GM12891 (cell line): ENCODE data around the gene DIP2B.
"Not testable (repeated sequence)": the region's sequence is repeated elsewhere in the genome, so short reads cannot be mapped to it uniquely, and the experiment has no call there.

Source experiments
- DNase-seq: peaks from one replicate; pipeline ENCODE4 v3.0.0; 2011; ENCODE audit warnings: low spot score; ENCODE audit not compliant: insufficient read length
- FAIRE-seq: peaks from 2 replicates; lab custom pipeline; 2011; peaks lifted over from hg19 to GRCh38; lab: Jason Lieb, UNC
- PAX5 ChIP-seq: IDR thresholded peaks from 2 replicates; pipeline ENCODE4 v1.6.1; 2011; ENCODE audit warnings: low read length, moderate library complexity, mild to moderate bottlenecking; ENCODE audit not compliant: insufficient read depth, severe bottlenecking
- POLR2A ChIP-seq: IDR thresholded peaks from 2 replicates; pipeline ENCODE4 v1.6.1; 2011; ENCODE audit warnings: low read depth, low read length, control low read depth
- POLR2AphosphoS5 ChIP-seq: IDR thresholded peaks from 2 replicates; pipeline ENCODE4 v1.6.1; 2011; ENCODE audit warnings: low read depth, low read length, control low read depth
- POU2F2 ChIP-seq: IDR thresholded peaks from 2 replicates; pipeline ENCODE4 v1.6.1; 2011; ENCODE audit warnings: low read depth, mild to moderate bottlenecking, control low read depth, low read length, moderate library complexity
- SPI1 ChIP-seq: IDR thresholded peaks from 2 replicates; pipeline ENCODE4 v1.6.1; 2011; ENCODE audit warnings: low read depth, low read length, control low read depth
- TAF1 ChIP-seq: IDR thresholded peaks from 2 replicates; pipeline ENCODE4 v1.6.1; 2011; ENCODE audit warnings: low read depth, low read length, control low read depth

DIP2B gene

DNA sequence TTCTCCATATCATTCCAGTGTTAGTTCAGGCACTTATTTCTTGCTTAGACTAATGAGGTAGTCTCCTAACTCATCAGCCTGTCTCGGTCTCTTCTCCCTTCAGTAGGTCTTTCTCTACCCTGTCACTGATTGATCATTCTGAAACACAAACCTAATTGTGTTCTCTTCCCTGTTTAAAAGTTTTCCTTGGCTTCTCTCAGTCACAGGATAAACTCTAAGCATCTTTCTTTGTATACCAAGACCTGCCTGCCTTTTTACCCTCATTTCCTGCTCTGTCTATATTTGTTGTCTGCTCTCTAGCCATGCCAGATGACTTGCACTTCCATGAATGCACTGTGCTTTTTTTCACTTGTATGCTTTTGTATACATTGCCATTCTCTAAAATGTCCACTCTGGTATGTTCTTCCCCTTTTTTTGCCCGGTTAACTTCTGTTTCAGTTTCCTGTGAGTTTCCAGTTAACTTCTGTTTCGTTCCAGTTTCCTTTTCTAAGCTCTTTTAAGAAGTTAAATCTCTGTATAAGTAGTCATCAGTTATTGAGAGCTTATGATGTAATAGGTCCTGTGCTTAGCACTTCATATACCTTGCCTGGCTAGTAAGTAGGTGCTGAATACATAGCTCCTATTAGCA, 12.8 kb downstream of the DIP2B start:
- TF ChIP-seq POU2F2: no peak
- no peak for TF ChIP-seq PAX5
- peak; percentile 51 for TF ChIP-seq SPI1
- DNase-seq: no peak
- FAIRE-seq: peak; percentile 51

DNA sequence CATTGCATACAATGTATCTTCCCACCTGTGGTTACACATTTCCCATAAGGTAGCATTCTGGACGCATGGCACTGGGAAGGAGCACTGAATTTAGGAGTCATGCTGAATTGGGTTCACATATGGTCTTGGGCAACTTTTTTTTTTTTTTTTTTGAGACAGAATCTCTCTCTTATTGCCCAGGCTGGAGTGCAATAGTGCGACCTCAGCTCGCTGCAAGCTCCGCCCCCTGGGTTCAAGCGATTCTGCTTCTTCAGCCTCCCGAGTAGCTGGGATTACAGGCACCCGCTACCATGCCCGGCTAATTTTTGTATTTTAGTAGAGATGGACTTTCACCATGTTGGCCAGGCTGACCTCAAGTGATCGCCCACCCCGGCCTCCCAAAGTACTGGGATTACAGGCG, 13.3 kb downstream of the DIP2B start:
- TF ChIP-seq POU2F2 (no peak), SPI1 (no peak), POLR2AphosphoS5 (no peak), PAX5 (no peak), POLR2A (no peak), TAF1 (no peak)
- DNase-seq (no peak), FAIRE-seq (no peak)

GRCh38 chr12:50519353-50519752, 14.6 kb downstream of the DIP2B start:
- DNase-seq: no peak
- no peak for TF ChIP-seq TAF1
- no peak for TF ChIP-seq PAX5
- TF ChIP-seq POLR2A: no peak
- no peak for TF ChIP-seq SPI1
- TF ChIP-seq POU2F2: no peak
- TF ChIP-seq POLR2AphosphoS5: no peak
- FAIRE-seq: no peak

DNA sequence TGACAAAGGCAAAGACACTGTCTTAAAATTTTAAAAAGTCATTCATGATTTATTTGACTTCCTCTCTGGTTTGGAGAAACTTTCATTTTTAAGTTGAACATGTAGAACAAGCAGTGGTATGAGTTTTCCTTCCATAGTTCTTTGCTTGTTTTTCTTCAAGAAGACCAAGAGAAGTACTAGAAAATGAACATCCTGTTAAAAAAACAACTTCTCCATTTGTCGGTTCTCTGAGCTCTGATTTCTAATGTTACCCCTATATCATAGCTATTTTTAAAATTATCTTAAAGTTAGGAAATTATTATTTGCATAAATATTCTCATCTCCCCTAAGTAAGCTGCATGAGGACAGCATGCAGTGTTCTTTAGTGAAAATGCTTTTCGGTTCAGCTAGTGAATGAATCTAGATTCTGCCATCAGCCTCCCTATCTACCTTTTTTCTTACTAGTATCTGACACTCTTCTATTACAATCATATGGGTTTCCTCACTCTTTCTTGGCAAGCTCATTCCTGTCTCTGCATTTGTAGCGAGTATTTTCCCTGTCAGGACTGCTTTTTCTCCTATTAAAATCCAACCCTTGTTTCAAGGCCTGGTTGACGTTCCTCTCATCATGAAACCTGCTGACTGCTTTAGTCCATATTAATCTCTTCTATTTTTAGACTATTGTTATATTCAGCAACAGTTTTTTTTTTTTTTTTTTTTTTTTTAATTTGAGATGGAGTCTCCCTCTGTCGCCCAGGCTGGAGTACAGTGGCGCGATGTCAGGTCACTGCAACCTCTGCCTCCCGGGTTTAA, 15.8 kb downstream of the DIP2B start:
- DNase-seq (no peak), FAIRE-seq (no peak)
- peak; percentile 42; the same call in 1 of the 2 replicates for TF ChIP-seq SPI1
- no peak for TF ChIP-seq TAF1

DNA sequence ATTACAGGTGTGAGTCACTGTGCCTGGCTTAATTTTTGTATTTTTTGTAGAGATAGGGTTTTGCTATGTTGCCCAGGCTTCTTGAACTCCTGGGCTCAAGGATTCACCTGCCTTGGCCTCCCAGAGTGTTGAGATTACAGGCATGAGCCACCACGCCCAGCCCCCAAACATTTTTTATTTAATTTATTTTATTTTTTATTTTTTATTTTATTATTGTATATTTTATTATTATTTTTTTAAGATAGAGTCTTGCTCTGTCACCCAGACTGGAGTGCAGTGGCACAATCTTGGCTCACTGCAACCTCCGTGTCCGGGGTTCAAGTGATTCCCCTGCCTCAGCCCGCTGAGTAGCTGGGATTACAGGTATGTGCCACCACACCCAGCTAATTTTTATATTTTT, 17.0 kb downstream of the DIP2B start:
- not testable (repeated sequence) for DNase-seq, FAIRE-seq

DNA sequence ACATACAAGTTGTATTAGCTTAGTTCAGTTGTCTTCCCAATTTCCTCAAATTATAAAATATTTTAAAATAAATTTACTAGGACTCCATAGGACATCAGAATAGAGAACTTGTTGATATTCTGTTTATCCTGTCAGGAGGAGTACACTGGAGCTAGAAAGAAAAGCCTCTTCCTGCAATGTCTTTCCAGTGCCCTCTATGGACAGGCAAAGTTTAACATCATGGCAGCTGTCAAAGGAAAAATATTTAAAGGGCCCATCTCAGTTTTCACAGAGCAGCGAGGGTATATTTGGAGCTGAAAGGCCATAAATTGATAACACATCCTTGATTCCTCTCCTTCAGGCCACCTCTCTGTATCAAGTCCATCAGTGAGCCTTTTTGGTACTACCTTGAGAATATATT, 19.0 kb downstream of the DIP2B start:
- TF ChIP-seq POU2F2: no peak
- TF ChIP-seq TAF1: no peak
- TF ChIP-seq POLR2AphosphoS5: no peak
- no peak for TF ChIP-seq SPI1
- TF ChIP-seq PAX5: no peak
- TF ChIP-seq POLR2A: no peak
- FAIRE-seq: no peak

DNA sequence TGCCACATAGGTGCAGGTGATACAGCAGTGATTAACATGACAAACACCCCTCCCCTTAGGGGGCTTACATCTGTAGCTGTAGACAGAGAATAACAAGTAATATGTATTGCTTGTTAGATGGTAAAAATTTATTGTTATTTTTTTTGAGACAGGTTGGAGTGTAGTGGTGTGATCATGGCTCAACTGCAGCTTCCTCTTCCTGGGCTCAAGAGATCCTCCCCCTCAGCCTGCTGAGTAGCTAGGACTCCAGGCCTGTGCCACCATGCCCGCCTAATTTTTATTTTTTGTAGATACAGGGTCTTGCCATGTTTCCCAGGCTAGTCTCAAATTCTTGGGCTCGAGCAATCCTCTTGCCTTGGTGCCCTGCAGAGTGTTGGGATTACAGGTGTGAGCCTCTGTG, 19.8 kb downstream of the DIP2B start:
- no peak for FAIRE-seq
- no peak for DNase-seq
- TF ChIP-seq PAX5 (no peak), POU2F2 (no peak), POLR2A (no peak), TAF1 (no peak), POLR2AphosphoS5 (no peak), SPI1 (no peak)

More for the DNA sequence above, 19.0 kb downstream of the DIP2B start:
- DNase-seq: no peak

- DNase-seq (no peak), FAIRE-seq (no peak)
- TF ChIP-seq SPI1 (no peak), PAX5 (no peak), POU2F2 (no peak), POLR2AphosphoS5 (no peak), TAF1 (no peak), POLR2A (no peak)
These were observed 20.6 kb downstream of the DIP2B start for GRCh38 chr12:50525422-50525821.

GRCh38 chr12:50527359-50527726, 22.6 kb downstream of the DIP2B start:
- TF ChIP-seq POLR2AphosphoS5 (no peak), PAX5 (no peak), TAF1 (no peak), POU2F2 (no peak), POLR2A (no peak), SPI1 (no peak)
- DNase-seq (no peak), FAIRE-seq (no peak)

DNA sequence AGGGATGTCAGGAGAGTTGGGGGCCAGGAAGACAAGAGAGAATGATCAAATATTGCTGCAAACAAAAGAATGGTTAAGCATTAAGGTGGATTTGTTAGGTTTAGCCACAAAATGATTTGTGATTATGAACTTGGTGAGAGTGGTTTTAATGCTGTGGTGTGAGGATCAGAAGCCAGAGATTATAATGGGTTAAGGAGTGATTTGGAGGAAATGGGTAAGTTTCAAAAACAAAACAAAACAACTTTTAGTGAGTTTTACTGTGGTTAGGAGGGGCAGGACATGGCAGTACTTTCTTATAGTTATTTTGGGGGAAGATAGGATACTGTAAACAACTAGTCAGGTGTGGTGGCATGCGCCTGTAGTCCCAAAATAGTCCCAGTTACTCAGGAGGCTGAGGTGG, 24.0 kb downstream of the DIP2B start:
- DNase-seq: no peak
- TF ChIP-seq PAX5 (no peak), POLR2AphosphoS5 (no peak)
- no peak for FAIRE-seq
